SIG-M5 (cell line): ENCODE measurements around the gene RDX.

Experiments
- DNase-seq: peaks from one replicate; lab custom pipeline; 2025; lab: John Stamatoyannopoulos, UW

RDX gene

GRCh38 chr11:110172468-110173065 lies 123.8 kb downstream of the RDX start:
- no peak for DNase-seq

- no peak for DNase-seq
Observed at GRCh38 chr11:110169738-110170137, 126.7 kb downstream of the RDX start.

GRCh38 chr11:110168033-110168803 lies 128.2 kb downstream of the RDX start:
- DNase-seq: no peak

- no peak for DNase-seq
Observed at GRCh38 chr11:110165039-110165925, 131.1 kb downstream of the RDX start.

GRCh38 chr11:110162216-110162615 lies 134.2 kb downstream of the RDX start:
- DNase-seq: no peak

- DNase-seq: no peak
Observed at GRCh38 chr11:110161061-110161460, 135.4 kb downstream of the RDX start.

- DNase-seq: no peak
Observed at GRCh38 chr11:110160437-110160836, 136.0 kb downstream of the RDX start.

GRCh38 chr11:110160016-110160415 lies 136.4 kb downstream of the RDX start:
- DNase-seq: no peak

GRCh38 chr11:110159476-110159875 lies 136.9 kb downstream of the RDX start:
- DNase-seq: no peak

- DNase-seq: no peak
Observed at GRCh38 chr11:110158317-110159200, 137.9 kb downstream of the RDX start.

- DNase-seq: no peak
Observed at GRCh38 chr11:110156503-110156902, 139.9 kb downstream of the RDX start.

- no peak for DNase-seq
Observed at GRCh38 chr11:110153474-110153873, 142.9 kb downstream of the RDX start.

- DNase-seq: no peak
Observed at GRCh38 chr11:110152199-110152598, 144.2 kb downstream of the RDX start.

GRCh38 chr11:110148775-110149744 lies 147.4 kb downstream of the RDX start:
- DNase-seq: no peak

GRCh38 chr11:110147962-110148709 lies 148.3 kb downstream of the RDX start:
- DNase-seq: no peak

- DNase-seq: no peak
Observed at GRCh38 chr11:110141812-110142211, 154.6 kb downstream of the RDX start.

GRCh38 chr11:110134110-110134509 lies 162.3 kb downstream of the RDX start:
- no peak for DNase-seq

GRCh38 chr11:110133160-110133559 lies 163.3 kb downstream of the RDX start:
- no peak for DNase-seq

GRCh38 chr11:110131386-110132123 lies 164.9 kb downstream of the RDX start:
- no peak for DNase-seq
